NOMO-1 treated with dmso at 0.1 percent for 144 hours (cell line): ENCODE measurements around the gene FRAS1.
"Not testable (repeated sequence)": the region's sequence is repeated elsewhere in the genome, so short reads cannot be mapped to it uniquely, and the experiment has no call there.

ENCODE experiments used
- DNase-seq: peaks from one replicate; lab custom pipeline; 2025; ENCODE audit not compliant: unreplicated experiment; lab: John Stamatoyannopoulos, UW

Gene FRAS1

DNA sequence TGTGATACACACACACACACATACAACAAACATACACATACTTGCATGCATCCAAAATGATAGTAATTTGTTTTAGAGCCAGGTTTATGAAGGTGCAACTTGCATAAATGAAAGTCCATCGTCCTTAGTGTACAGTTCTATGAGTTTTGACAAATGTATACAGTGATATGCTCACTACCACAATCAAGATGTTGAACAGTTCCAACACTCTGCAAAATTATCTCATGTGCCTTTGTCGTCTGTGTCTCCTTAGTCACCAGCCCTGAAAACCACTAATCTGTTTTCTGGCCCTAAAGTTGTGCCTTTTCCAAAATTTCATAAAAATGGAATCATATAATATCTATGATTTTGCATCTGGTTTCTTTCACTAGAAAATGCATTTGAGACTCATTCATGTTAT lies 426.7 kb downstream of the FRAS1 start:
- DNase-seq = no peak

DNA sequence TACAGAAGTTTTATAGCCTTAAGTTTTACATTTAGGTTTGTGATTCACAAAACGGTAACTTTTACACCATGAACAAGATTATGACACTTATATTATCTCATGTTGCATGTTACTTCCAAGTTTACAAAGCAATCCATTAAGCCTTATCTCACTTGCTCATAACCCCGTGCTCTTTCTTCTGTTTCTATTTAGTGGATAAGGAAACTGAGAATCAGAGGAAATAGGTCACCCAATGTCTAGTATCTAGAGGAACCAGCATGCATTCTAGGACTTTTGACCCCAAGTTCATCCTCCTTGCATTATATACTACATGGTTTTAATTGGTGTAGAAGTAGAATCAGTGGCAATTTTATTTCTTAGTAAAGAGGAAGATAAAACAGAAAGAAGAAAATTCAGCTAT lies 427.5 kb downstream of the FRAS1 start:
- DNase-seq = no peak

DNA sequence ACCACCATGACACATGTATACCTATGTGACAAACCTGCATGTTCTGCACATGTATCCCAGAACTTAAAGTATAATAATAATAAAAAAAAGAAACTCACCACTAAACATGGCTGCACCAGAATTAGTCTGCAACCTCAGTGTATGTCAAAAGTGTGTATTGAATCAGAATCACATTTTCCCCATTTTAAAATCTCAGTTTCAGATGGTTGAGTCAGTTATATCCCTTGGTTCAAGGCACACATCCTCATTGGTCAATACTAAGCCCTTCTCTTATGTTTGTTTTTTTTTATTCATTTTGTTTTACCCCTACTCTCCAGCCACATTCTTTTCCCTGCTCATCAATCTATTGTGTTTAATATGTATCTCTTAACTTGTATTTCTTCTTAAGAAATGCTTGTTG lies 436.6 kb downstream of the FRAS1 start:
- no peak for DNase-seq

- DNase-seq = no peak
These were observed 439.0 kb downstream of the FRAS1 start for GRCh38 chr4:78496021-78496643.

DNA sequence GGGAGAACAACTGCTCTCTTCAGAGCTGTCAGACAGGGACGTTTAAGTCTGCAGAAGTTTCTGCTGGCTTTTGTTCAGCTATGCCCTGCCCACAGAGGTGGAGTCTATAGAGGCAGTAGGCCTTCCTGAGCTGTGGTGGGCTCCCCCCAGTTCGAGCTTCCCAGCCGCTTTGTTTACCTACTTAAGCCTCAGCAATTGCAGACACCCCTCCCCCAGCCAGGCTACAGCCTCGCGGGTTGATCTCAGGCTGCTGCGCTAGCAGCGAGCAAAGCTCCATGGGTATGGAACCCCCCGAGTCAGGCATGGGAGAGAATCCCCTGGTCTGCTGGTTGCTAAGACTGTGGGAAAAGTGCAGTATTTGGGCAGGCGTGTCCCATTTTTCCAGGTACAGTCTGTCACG lies 449.1 kb downstream of the FRAS1 start:
- DNase-seq = not testable (repeated sequence)

GRCh38 chr4:78509043-78509442 lies 451.9 kb downstream of the FRAS1 start:
- DNase-seq = no peak

GRCh38 chr4:78510108-78510507 lies 453.0 kb downstream of the FRAS1 start:
- DNase-seq = no peak

GRCh38 chr4:78510681-78511080 lies 453.6 kb downstream of the FRAS1 start:
- DNase-seq = no peak

GRCh38 chr4:78512357-78512920 lies 455.3 kb downstream of the FRAS1 start:
- no peak for DNase-seq

- no peak for DNase-seq
These were observed 456.4 kb downstream of the FRAS1 start for GRCh38 chr4:78513411-78513975.

GRCh38 chr4:78517050-78517652 lies 460.0 kb downstream of the FRAS1 start:
- no peak for DNase-seq

DNA sequence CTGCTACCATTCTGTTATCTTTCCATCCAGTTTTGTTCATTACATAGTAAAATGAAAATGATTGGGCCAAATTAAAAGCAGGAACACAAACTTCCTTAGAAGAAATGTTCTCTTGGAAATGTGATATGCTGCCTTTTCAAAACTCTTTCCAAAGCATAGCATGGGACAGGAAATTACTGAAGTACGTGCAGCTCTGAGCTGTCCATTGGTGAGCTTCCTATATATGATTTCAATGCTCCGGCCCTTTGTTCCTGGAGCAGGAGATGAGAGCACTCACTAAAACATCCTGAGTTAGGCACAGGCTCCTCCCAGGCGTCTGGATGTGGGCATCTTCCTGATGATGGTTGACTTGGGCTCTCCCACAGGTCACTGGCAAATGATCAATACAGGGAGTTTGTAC lies 461.4 kb downstream of the FRAS1 start:
- no peak for DNase-seq

- no peak for DNase-seq
These were observed 462.8 kb downstream of the FRAS1 start for GRCh38 chr4:78519962-78520361.

DNA sequence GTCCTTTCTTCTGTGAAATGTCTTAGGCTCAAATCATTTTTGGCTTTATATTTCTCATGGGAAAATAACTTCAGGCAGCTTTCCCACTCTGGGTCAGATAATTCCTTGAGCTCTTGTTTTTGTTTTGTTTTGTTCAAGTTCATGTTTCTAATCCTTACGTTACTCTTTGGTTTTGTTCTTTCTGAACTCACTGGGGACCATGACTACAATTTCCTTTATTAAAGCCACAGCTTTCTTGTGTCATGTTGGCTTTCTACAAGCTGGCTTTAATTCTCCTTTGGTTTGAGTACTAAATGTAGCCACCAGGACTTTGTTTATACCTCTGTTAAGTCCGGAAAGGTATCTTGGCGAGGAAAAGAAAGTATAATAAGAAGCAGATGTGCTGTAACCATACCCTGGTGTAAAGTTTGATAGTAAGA lies 463.7 kb downstream of the FRAS1 start:
- no peak for DNase-seq

- DNase-seq = no peak
These were observed 466.9 kb downstream of the FRAS1 start for GRCh38 chr4:78524009-78524408.

GRCh38 chr4:78525559-78525958 lies 468.4 kb downstream of the FRAS1 start:
- DNase-seq = no peak

DNA sequence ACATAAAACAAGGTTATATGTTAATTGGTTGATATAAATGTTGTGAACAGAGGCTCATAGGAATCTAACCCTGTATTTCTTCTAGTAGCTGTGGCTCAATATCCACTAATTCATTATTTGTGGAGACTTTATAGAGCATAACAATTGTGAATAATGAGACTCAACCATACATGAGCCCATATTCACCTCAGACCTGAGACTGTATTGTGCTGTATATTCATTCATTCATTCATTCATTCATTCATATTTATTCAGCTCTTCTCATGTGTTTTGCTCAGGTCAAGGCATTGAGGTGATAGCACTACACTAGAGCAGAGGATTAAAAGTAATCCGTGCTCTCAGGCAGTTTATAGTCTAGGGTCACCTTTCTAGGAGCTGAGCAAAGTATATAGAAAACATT lies 470.0 kb downstream of the FRAS1 start:
- DNase-seq = no peak

DNA sequence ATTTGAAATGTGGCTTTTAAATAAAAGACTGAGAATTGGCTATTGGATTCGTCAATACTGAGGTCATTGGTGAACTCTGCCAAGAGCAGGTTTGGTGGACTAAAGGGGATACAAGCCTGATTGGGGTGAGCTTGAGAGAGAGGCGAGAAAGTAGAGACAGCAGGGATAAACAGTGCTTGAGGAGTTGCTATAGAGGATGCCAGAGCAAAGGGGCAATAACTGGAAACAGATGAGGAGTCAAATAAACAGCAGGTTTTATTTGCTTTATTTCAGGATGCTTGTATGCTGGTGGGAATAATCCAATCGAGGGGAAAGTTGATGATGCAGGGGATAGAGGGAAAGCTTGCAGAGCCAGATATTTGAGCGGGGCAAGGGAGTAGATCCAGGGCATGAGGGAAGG lies 470.4 kb downstream of the FRAS1 start:
- DNase-seq = no peak

- no peak for DNase-seq
These were observed 471.2 kb downstream of the FRAS1 start for GRCh38 chr4:78528327-78528726.

DNA sequence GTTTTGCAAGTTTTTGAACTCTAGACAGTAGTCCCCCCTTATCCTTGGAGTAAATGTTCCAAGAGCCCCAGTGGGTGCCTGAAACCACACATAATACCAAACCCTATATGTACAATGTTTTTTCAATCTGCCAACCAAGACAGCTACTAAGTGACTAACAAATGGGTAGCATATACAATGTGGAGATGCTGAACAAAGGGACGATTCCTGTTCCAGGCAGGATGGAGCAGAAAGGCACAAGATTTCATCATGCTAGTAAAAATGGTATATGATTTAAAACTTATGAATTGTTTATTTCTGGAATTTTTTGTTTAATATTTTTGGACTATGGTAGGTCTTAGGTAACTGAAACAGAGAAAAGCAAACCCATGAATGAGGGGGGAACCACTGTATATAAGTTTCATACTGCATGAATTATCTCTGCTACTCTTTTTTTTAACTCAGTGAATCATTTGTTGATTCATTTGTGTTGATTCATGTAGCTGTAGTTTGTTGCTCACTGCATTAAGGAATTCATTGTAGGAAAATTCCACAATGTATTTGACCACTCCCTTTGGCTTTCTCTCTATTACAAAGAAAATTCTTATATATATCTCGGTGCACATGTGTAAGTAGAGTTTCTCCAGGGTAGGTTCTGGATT lies 472.6 kb downstream of the FRAS1 start:
- no peak for DNase-seq

GRCh38 chr4:78532046-78532445 lies 474.9 kb downstream of the FRAS1 start:
- no peak for DNase-seq

DNA sequence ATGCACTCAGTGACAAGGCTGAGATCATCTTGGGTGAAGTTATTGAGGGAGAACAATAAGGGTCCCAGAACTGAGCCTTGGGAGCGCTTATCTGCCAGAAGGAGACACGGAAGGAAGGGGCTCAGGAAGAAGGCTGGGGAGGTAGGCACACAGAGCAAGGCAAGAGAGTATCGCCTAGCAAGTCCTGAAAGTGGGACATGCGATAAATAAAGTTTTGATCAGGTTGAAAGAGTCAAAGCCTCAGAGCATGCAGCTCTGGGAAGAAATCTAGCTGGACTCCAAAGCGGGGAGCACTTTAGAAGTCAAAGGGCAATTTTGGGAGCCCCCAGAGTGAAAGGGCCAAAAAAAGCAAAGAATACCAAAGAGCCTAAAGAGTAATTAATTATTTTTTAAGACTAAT lies 476.7 kb downstream of the FRAS1 start:
- DNase-seq = no peak
